NCI-H1694 treated with DMSO at 0.1 percent for 48 hours (cell line): Measurements from ENCODE around the gene OPCML.

Experiments
- DNase-seq: peaks from one replicate; lab custom pipeline; 2025; lab: John Stamatoyannopoulos, UW

OPCML gene

GRCh38 chr11:133409799-133410198 is 122.5 kb downstream of the OPCML start:
- DNase-seq: no peak

DNA sequence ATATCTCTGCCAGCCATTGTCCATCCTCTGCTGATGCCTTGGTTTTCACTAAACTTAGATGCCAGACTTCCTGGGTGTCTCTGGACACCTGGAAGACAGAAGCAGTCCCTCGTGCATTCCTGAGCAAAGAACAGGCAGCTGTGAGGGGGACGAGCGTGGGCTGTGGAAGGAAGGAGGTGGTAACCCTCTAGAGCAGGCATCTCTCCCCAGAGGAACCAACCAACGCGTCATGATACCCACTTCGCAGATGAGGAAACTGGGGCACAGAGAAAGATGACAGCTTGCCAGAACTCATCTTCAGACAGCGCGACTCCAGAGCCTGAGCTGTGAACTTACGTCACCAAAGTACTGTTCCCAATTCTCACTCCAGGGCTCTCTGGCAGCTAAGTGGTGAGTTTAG is 123.4 kb downstream of the OPCML start:
- no peak for DNase-seq

- DNase-seq: no peak
Measured at GRCh38 chr11:133408402-133408801, 123.9 kb downstream of the OPCML start.

DNA sequence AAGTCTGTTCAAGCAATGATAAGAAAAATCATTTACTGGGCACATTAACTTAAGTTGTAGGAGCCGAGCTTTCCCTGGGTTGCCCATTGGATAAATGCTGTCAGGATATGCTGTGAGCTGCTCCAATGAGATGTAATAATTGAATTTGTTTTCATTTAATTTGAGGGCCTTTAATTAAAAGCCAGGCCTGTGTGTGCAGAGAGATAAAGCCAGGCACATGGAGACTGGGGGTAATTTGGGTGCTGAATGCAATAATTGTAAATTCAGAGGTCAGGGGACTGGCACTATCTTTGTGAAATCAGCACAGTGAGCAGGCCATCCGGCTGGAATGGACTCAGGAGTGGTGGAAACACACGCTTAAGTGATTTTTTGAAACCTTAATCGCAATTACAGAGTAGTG is 125.8 kb downstream of the OPCML start:
- DNase-seq: no peak

- no peak for DNase-seq
Measured at GRCh38 chr11:133403900-133404299, 128.4 kb downstream of the OPCML start.

DNA sequence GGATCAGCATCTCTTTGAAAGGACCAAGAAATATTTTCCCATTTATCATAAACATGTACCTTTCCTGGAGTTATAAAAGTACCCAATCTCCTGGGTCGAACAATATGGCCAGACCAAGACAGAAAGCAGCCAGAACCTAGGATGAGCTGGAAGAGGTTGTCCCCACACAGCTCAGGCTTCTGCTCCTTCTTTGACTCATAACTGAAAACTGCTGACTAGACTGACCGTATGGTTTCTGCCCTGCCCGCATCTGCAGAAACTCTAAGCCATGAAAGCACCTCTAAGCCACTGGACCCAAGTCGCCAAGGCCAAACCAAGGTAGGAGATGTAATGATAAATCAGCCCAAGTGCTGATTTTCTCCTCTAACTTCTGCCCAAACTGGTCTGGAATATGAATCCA is 129.8 kb downstream of the OPCML start:
- no peak for DNase-seq

GRCh38 chr11:133399855-133400625 is 132.3 kb downstream of the OPCML start:
- DNase-seq: no peak

GRCh38 chr11:133399294-133399693 is 133.0 kb downstream of the OPCML start:
- DNase-seq: no peak

DNA sequence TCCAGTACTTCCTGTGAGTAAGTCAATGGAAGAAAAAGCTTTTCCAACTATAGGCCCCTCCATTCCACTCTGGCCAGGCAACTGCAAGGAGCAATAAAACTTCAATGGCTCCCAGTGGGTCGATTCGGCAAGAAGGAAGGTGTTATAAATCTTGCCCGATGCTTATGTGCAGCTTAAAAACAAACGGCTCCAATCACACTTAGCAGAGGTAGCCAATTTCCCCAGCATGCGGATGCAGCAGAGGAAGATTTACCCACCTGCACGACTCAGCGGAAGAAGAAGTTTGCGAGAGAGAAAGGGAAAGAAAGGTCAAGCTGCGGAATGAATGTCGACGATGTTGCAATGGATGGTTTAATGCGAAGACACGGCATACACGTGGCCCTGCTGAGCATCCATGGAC is 141.5 kb downstream of the OPCML start:
- no peak for DNase-seq

DNA sequence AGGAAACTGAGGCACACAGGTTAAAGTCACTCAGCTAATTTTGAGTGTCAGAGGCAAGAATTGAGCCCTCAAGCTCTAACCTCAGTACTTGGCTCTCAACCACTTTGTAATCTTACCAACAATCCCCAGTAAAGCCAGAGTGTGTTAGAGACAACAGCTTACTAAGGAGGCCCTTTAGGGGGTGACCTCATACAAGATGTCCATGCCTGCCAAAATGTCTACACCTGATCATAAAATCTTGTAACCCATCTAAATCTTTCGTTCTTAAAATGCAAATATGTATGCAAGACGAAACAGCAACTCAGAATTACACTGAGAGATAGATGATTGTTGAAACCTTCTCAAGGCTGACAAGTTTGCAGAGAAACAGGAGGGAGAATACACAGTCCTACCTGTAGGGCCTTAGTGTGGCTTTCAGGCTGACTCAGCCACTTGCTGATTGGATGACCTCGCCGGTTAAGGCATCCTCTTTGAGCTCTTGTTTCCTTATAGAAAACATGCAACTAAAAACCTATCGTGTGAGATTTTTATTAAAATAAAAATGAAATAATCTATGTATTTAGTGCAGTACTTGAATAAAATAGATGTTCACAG is 143.2 kb downstream of the OPCML start:
- no peak for DNase-seq

DNA sequence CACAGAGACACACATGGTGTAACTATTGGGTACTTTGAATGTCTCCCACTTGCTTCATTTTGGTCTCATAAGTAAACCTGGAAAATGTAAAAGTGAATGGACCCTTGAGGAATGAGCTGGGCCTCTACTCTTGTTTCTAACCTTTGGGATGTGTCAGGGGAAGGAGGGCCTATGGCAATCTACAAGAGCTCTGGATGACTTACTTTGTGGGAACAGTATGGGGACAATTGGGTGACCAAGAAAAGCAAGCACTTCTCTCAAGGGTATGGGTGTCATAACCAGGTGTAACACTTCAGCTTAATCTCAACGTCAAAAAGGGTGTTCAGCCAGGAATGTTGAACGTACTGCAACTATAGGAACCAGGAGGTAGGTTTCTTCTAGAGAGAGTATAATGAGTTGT is 144.0 kb downstream of the OPCML start:
- no peak for DNase-seq

DNA sequence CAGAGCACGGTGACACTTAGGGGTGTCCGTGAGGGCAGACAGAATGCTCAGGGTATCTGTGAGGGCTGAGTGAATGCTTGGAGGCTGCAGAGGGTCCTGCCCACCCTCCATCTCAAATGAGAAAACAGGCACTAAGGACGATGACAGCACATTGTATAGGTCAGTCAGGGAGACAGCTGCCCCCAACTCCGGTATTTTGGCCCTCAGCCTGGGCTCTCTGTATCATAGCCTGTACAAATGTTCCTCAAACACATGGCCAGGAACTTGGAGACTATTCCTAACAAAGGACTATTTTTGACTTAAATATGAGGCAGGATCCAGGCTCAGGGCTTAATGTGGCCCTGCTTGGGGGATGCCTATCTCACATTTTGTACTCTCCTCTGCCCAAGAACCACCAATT is 145.4 kb downstream of the OPCML start:
- DNase-seq: no peak

- DNase-seq: no peak
Measured at GRCh38 chr11:133386262-133386661, 146.0 kb downstream of the OPCML start.

- DNase-seq: no peak
Measured at GRCh38 chr11:133385781-133386180, 146.5 kb downstream of the OPCML start.

- no peak for DNase-seq
Measured at GRCh38 chr11:133384731-133385130, 147.6 kb downstream of the OPCML start.

DNA sequence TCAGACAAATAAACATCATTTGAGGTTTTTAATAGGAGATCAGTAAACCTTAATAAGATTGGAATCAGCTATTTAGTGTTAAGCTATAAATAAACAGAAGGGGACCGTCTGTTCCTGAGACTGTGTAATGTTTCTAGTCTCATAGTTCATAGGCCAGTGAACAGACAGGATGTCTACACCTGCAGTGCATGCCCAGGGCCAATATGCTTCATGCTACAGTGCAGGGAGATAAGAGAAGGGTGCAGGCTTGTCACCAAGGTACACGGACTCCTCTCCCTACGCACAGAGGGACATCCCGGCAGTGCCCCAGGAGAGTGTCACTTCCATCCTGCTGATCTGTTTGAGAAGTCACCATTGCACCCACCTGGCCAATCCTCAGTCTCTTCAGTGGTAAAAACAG is 148.6 kb downstream of the OPCML start:
- DNase-seq: no peak

- no peak for DNase-seq
Measured at GRCh38 chr11:133383201-133383600, 149.1 kb downstream of the OPCML start.

- DNase-seq: no peak
Measured at GRCh38 chr11:133382131-133382812, 150.0 kb downstream of the OPCML start.

- DNase-seq: no peak
Measured at GRCh38 chr11:133381761-133382130, 150.6 kb downstream of the OPCML start.

- no peak for DNase-seq
Measured at GRCh38 chr11:133366147-133366546, 166.2 kb downstream of the OPCML start.

- no peak for DNase-seq
Measured at GRCh38 chr11:133362916-133363315, 169.4 kb downstream of the OPCML start.

- DNase-seq: no peak
Measured at GRCh38 chr11:133362156-133362555, 170.1 kb downstream of the OPCML start.

GRCh38 chr11:133361689-133361994 is 170.7 kb downstream of the OPCML start:
- DNase-seq: no peak
